Astrocyte (in vitro differentiated cells and primary cell): ENCODE measurements around the gene HOXA13. TPM values are rescaled to one million over a fixed set of nuclear protein-coding genes. Genes with fewer than 3 reads are reported as not detected.

Source experiments
- DNase-seq: peaks from one replicate; pipeline ENCODE4 v3.0.0-alpha.2; 2010; ENCODE audit warnings: low read depth
- FAIRE-seq: peaks from 2 replicates; lab custom pipeline; 2011; peaks lifted over from hg19 to GRCh38; lab: Jason Lieb, UNC
- H2AFZ ChIP-seq: 2 replicates; pipeline ENCODE4 v1.6.0; 2012; ENCODE audit warnings: low read depth, low read length, inconsistent platforms
- H3K27ac ChIP-seq: 2 replicates; pipeline ENCODE4 v1.5.1; 2011; ENCODE audit warnings: low read depth, low read length, inconsistent platforms
- H3K27me3 ChIP-seq: 2 replicates; pipeline ENCODE4 v1.6.0; 2011; ENCODE audit warnings: low read length, inconsistent platforms; ENCODE audit not compliant: insufficient read depth
- H3K36me3 ChIP-seq: 2 replicates; pipeline ENCODE4 v1.5.1; 2011; ENCODE audit warnings: low read length, inconsistent platforms; ENCODE audit not compliant: insufficient read depth
- H3K4me1 ChIP-seq: 2 replicates; pipeline ENCODE4 v1.5.1; 2011; ENCODE audit warnings: low read length, inconsistent platforms; ENCODE audit not compliant: insufficient read depth
- H3K4me2 ChIP-seq: 2 replicates; pipeline ENCODE4 v1.6.0; 2012; ENCODE audit warnings: low read length, inconsistent platforms
- H3K4me3 ChIP-seq: 2 replicates; pipeline ENCODE4 v1.5.1; 2011; ENCODE audit warnings: low read depth, mild to moderate bottlenecking, low read length, inconsistent platforms; ENCODE audit not compliant: insufficient read depth
- H3K79me2 ChIP-seq: 2 replicates; pipeline ENCODE4 v1.6.0; 2012; ENCODE audit warnings: mild to moderate bottlenecking, low read length, inconsistent platforms; ENCODE audit not compliant: insufficient read depth
- H3K9ac ChIP-seq: 2 replicates; pipeline ENCODE4 v1.6.0; 2012; ENCODE audit warnings: mild to moderate bottlenecking, low read length, inconsistent platforms
- H3K9me3 ChIP-seq: 2 replicates; pipeline ENCODE4 v1.5.1; 2012; ENCODE audit warnings: low read depth, mild to moderate bottlenecking, low read length, inconsistent platforms; ENCODE audit not compliant: insufficient read depth
- H4K20me1 ChIP-seq: 2 replicates; pipeline ENCODE4 v1.6.0; 2012; ENCODE audit warnings: low read length, inconsistent platforms; ENCODE audit not compliant: insufficient read depth
- H3K27ac Mint-ChIP-seq: one replicate; pipeline ENCODE4 v1.8.0; 2021; ENCODE audit warnings: mild to moderate bottlenecking, mixed read lengths; ENCODE audit not compliant: unreplicated experiment
- H3K27me3 Mint-ChIP-seq: one replicate; pipeline ENCODE4 v1.8.0; 2021; ENCODE audit warnings: low read depth, mixed read lengths; ENCODE audit not compliant: unreplicated experiment
- H3K36me3 Mint-ChIP-seq: one replicate; pipeline ENCODE4 v1.8.0; 2021; ENCODE audit warnings: low read depth, mixed read lengths; ENCODE audit not compliant: unreplicated experiment
- H3K4me1 Mint-ChIP-seq: one replicate; pipeline ENCODE4 v1.8.0; 2021; ENCODE audit warnings: low read depth, mixed read lengths; ENCODE audit not compliant: unreplicated experiment
- H3K4me3 Mint-ChIP-seq: one replicate; pipeline ENCODE4 v1.8.0; 2021; ENCODE audit warnings: mild to moderate bottlenecking, moderate library complexity, mixed read lengths; ENCODE audit not compliant: unreplicated experiment
- H3K9me3 Mint-ChIP-seq: one replicate; pipeline ENCODE4 v1.8.0; 2021; ENCODE audit warnings: mild to moderate bottlenecking, mixed read lengths; ENCODE audit not compliant: unreplicated experiment
- EZH2 ChIP-seq: IDR thresholded peaks from 2 replicates; pipeline ENCODE4 v1.6.1; 2012; ENCODE audit warnings: mild to moderate bottlenecking, low read length, inconsistent platforms; ENCODE audit not compliant: insufficient read depth
- total RNA-seq: library from RNA; stranded (reverse); gene quantifications from 2 replicates; pipeline ENCODE4 v1.2.1, GENCODE V29; 2021
- TF ChIP-seq, protein P1 (sequence below): IDR thresholded peaks from 2 replicates; pipeline ENCODE4 v1.5.1; 2011; ENCODE audit warnings: low read depth, mild to moderate bottlenecking, inconsistent platforms, low read length, moderate library complexity; ENCODE audit not compliant: insufficient read depth

The HOXA13 gene
- total RNA-seq, 1 donor from 2014 or later: not detected

DNA sequence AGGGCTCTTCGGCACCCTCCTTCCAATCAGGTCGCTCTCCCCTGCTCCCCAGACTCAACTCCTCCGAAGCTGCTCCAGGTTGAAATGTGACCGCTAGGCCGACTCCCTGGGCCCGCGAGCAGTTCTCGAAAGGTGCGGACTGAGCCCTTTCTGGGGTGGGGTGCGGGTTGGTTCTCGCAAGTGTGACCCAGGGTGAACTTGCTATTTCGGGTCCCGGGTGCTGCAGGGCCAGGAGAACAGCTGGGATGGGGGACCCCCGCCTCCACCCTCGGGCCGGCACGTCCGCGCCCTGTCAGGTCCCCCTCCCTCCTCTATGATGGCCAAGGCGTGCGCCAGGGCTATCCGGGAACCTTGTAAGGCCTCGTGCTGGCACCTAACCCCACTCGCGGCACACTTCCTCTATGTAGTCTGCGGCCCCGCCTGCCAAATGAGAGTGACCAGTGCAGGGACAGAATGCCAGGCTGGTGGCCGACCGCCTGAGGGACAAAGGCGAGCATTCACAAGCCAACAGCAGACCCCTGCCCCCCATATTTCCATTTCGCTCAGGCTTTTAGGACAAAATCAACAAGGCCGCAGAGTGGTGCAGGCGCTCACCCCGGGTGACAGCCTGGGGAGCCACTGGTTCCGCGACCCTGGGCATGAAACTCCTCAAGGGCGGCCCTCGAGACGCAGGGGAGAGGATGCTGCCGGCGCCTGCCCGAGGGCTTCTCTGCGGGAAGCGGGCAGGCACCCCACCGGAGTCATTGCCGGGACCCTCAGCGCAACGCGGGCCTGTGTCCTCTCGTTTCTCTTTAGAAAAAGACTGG lies 13.7 kb upstream of the HOXA13 start:
- H3K4me1 Mint-ChIP-seq: no peaks in the 10 kb centered on the region
- H3K9me3 Mint-ChIP-seq: peaks cover 7% of the 10 kb centered on the region
- no peaks in the 10 kb centered on the region for H3K79me2 ChIP-seq
- H3K4me2 ChIP-seq: no peak overlapping the region
- peaks cover 92% of the 10 kb centered on the region for H3K27me3 ChIP-seq
- no peak overlapping the region for H3K4me3 Mint-ChIP-seq
- H3K9ac ChIP-seq: no peak overlapping the region
- no peak overlapping the region for H3K27ac ChIP-seq
- no peak overlapping the region for H3K4me3 ChIP-seq
- H3K27ac Mint-ChIP-seq: no peak overlapping the region
- peak; percentile 72 for TF ChIP-seq EZH2
- TF ChIP-seq, protein P1, sequence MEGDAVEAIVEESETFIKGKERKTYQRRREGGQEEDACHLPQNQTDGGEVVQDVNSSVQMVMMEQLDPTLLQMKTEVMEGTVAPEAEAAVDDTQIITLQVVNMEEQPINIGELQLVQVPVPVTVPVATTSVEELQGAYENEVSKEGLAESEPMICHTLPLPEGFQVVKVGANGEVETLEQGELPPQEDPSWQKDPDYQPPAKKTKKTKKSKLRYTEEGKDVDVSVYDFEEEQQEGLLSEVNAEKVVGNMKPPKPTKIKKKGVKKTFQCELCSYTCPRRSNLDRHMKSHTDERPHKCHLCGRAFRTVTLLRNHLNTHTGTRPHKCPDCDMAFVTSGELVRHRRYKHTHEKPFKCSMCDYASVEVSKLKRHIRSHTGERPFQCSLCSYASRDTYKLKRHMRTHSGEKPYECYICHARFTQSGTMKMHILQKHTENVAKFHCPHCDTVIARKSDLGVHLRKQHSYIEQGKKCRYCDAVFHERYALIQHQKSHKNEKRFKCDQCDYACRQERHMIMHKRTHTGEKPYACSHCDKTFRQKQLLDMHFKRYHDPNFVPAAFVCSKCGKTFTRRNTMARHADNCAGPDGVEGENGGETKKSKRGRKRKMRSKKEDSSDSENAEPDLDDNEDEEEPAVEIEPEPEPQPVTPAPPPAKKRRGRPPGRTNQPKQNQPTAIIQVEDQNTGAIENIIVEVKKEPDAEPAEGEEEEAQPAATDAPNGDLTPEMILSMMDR: no peak
- H3K36me3 ChIP-seq: no peaks in the 10 kb centered on the region
- peaks cover 3% of the 10 kb centered on the region for H3K36me3 Mint-ChIP-seq
- H2AFZ ChIP-seq: no peak overlapping the region
- H3K9me3 ChIP-seq: no peaks in the 10 kb centered on the region
- peaks cover 7% of the 10 kb centered on the region for H4K20me1 ChIP-seq
- H3K4me1 ChIP-seq: peaks cover 5% of the 10 kb centered on the region
- DNase-seq (no peak), FAIRE-seq (no peak)
- H3K27me3 Mint-ChIP-seq: peaks cover 91% of the 10 kb centered on the region

DNA sequence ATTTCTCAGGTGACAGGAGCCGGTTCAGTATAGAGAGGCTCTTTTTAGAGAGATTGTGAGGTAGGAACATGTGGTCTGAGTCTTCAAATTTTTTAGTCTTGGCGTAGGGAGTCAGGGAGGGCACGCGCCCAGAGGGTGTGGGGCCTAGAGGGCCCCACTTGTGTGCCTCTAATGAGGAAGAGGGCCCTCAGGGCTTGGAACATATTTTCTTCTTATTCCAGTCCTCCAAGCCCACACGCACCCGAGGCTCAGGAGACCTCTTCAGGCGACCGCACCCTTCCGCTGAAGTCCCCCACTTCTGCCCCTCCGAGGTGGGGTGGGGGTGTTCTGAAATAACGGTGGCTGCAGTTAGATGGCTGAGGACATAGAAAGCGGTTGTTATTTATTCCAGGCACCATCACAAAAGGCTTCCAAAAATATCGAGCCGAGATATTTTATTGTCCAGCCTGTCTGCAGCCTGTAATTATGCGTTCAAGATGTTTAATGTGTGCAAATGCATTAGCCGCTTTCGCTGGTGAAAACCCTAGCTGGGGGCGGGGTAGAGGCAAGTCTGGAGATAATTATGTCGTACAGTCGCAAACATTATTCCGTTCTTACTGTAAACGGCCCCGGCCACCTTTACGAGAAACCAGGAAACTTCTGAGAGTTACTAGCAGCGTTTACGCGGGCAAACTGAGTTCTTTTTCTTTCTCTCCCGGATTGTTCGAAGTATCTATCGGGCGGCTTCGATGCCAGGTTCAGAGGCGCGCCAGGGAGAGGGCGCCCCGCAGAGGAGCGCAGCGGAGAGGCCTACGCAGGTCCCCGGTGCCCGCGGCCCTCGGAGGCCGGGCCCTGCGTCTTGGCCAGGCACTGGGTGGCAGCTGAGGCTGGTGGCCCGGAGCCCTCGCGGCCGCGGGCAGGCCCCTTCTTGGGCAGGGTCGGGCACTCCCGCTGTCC lies 12.9 kb upstream of the HOXA13 start:
- Histone ChIP-seq H3K9me3 (no peaks in the 10 kb centered on the region), H3K4me1 (peaks cover 5% of the 10 kb centered on the region), H2AFZ (no peak overlapping the region), H4K20me1 (peaks cover 7% of the 10 kb centered on the region), H3K4me3 (no peak overlapping the region), H3K36me3 (no peaks in the 10 kb centered on the region), H3K27ac (no peak overlapping the region), H3K27me3 (peaks cover 97% of the 10 kb centered on the region), H3K4me2 (no peak overlapping the region), H3K9ac (no peak overlapping the region), H3K79me2 (no peaks in the 10 kb centered on the region)
- H3K36me3 Mint-ChIP-seq: peaks cover 3% of the 10 kb centered on the region
- no peak overlapping the region for H3K27ac Mint-ChIP-seq
- FAIRE-seq (no peak), DNase-seq (no peak)
- H3K4me1 Mint-ChIP-seq: no peaks in the 10 kb centered on the region
- peaks cover 7% of the 10 kb centered on the region for H3K9me3 Mint-ChIP-seq
- peaks cover 92% of the 10 kb centered on the region for H3K27me3 Mint-ChIP-seq
- TF ChIP-seq, protein P1: no peak
- TF ChIP-seq EZH2: no peak
- no peak overlapping the region for H3K4me3 Mint-ChIP-seq
